Effector memory CD4-positive, alpha-beta T cell (primary cell): ENCODE measurements around the gene PPP1R12B.
"Not testable (repeated sequence)": the region's sequence is repeated elsewhere in the genome, so short reads cannot be mapped to it uniquely, and the experiment has no call there.

ENCODE experiments used
- DNase-seq, 3 donors: peaks; one replicate each; pipeline ENCODE4 v3.0.0-alpha.2; 2020
- H3K27ac ChIP-seq: 2 replicates; pipeline ENCODE4 v1.7.0; 2013; ENCODE audit warnings: mild to moderate bottlenecking, low read length, moderate library complexity; ENCODE audit not compliant: insufficient read depth, poor library complexity, severe bottlenecking
- H3K27me3 ChIP-seq: replicated peaks from 2 replicates; pipeline ENCODE4 v1.7.0; 2013; ENCODE audit warnings: mild to moderate bottlenecking, low read length; ENCODE audit not compliant: insufficient read depth, control insufficient read depth, poor library complexity, severe bottlenecking
- H3K36me3 ChIP-seq: 2 replicates; pipeline ENCODE4 v1.7.0; 2013; ENCODE audit warnings: mild to moderate bottlenecking, low read length, moderate library complexity; ENCODE audit not compliant: control insufficient read depth, insufficient read depth
- H3K4me1 ChIP-seq: 2 replicates; pipeline ENCODE4 v1.7.0; 2013; ENCODE audit warnings: low read length, mild to moderate bottlenecking; ENCODE audit not compliant: control insufficient read depth, insufficient read depth, poor library complexity, severe bottlenecking
- H3K4me3 ChIP-seq: 2 replicates; pipeline ENCODE4 v1.7.0; 2013; ENCODE audit warnings: low read length, low read depth, mild to moderate bottlenecking; ENCODE audit not compliant: insufficient read depth, poor library complexity, severe bottlenecking
- H3K9me3 ChIP-seq: 2 replicates; pipeline ENCODE4 v1.7.0; 2013; ENCODE audit warnings: mild to moderate bottlenecking, low read length, moderate library complexity; ENCODE audit not compliant: control insufficient read depth

Gene PPP1R12B

DNA sequence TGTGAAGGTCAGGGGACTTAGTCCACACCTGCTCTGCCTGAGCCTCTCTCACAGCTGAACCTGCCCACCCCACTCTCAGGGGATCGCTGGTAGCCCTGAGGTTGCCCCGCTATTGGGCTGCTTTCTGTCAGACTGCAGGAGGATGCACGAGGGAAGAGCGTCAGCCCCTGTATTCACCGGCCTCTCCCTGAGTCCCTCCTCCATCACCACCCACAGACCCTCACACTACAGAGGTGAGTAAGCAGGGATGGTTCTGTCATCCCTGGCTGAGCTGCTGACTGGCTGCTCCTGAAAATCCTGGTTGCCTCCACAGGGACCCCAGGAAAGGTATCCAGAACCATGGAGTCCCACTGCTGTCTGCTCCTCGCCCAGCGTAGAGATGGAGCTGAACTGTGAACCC is 243.0 kb downstream of the PPP1R12B start:
- Histone ChIP-seq H3K9me3 (no peaks in the 10 kb centered on the region), H3K4me3 (no peak overlapping the region), H3K36me3 (no peaks in the 10 kb centered on the region), H3K27ac (no peak overlapping the region), H3K27me3 (no peaks in the 10 kb centered on the region), H3K4me1 (no peaks in the 10 kb centered on the region)
- DNase-seq, result no peak

DNA sequence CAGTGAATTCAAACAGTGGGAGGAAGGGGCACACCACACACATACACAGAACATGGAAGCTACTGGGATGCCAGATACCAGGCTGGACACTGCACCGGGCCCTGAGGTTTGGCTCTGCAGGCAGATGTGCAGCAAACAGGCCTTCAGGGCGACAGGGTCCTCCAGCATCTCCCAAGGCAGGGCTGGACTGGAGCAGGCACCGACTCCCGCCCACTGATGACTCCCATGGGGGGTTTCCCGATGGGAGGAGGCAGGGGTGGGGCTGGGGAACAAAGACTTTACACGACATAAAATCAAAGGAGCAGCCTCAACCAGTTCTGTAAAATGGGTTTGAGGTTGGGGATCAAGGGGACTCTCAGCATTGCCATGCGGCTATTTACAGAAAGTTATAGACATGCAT is 243.6 kb downstream of the PPP1R12B start:
- H3K4me3 ChIP-seq, result no peak overlapping the region
- H3K27ac ChIP-seq, result no peak overlapping the region
- no peaks in the 10 kb centered on the region for H3K27me3 ChIP-seq
- no peaks in the 10 kb centered on the region for H3K36me3 ChIP-seq
- H3K4me1 ChIP-seq, result no peaks in the 10 kb centered on the region
- DNase-seq, result no peak
- no peaks in the 10 kb centered on the region for H3K9me3 ChIP-seq

DNA sequence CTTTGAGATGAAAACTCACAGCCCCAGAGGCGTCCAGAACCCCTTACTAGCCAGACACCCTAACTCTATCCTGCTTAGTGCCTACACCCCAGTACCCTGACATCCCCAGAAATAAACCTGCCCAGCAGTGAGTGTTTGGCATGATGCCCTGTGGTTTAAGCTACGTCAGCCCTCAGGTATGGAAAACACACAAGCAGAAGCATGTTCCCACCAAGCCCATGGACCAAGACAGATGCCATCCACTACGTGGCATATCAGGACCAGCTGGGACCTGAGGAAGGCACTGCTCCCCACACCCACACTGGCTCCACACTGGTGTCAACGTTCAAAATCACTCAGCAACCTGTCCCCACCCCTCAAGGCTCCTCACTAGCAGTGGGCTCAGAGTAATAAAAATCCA is 245.3 kb downstream of the PPP1R12B start:
- Histone ChIP-seq H3K9me3 (no peaks in the 10 kb centered on the region), H3K4me1 (no peaks in the 10 kb centered on the region), H3K27me3 (no peaks in the 10 kb centered on the region), H3K4me3 (no peak overlapping the region), H3K27ac (no peak overlapping the region), H3K36me3 (no peaks in the 10 kb centered on the region)
- no peak for DNase-seq

DNA sequence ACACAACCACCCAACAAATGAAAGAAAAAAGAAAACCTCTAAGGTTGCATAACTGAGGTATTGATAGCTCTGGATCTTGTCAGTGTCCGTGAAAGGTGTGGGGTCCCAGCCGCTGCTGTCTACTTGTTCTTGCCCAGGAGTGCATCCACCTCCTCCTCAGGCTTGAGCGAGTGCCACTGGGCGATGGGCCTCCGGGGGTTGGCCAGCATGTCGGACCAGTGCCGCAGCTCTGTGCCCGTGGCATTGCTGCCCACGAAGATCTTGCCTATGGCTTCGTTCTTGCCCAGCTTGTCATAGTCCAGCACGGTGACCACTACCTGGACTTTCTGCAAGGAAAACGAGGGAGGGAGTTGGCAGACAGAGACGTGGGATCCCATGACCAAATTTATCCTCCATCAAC is 248.1 kb downstream of the PPP1R12B start:
- no peak for DNase-seq

DNA sequence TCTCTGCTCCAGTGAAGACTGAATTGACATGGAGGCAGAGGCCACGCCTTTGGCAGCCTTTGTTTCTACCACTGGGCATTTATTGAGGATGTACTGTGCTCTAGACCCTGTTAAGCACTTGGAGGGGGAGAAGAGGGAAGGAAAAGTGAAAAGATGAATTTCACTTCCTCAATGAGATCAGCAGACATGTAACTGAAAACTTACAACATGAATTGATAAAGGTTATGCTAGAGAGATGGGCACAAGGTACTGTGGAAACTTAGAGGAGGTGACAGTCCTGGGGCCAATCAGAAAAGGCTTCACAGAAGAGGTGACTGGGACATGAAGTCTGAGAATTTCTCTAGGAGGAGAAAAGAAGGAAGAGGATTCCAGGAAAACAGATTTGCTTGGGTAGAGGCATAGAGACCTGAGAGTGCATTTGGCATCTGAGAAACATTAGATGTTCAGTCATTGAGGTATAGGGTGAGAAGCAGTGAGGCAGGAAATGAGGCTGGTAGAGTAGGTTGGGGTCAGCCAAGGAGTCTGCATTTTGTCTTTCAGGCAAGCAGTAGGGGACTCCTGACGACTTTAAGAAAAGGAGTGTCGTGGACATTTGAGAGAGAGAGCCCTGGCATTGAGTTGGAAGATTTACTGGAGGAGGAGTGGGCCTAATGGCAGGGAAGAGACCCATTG is 248.7 kb downstream of the PPP1R12B start:
- DNase-seq, result no peak
- H3K4me3 ChIP-seq, result no peak overlapping the region
- no peaks in the 10 kb centered on the region for H3K27me3 ChIP-seq
- no peaks in the 10 kb centered on the region for H3K4me1 ChIP-seq
- H3K36me3 ChIP-seq, result no peaks in the 10 kb centered on the region
- no peaks in the 10 kb centered on the region for H3K9me3 ChIP-seq
- H3K27ac ChIP-seq, result no peak overlapping the region

More for the DNA sequence above, 248.1 kb downstream of the PPP1R12B start:
- no peaks in the 10 kb centered on the region for H3K27me3 ChIP-seq
- no peak overlapping the region for H3K27ac ChIP-seq
- H3K4me3 ChIP-seq, result no peak overlapping the region
- H3K4me1 ChIP-seq, result no peaks in the 10 kb centered on the region
- H3K9me3 ChIP-seq, result no peaks in the 10 kb centered on the region
- no peaks in the 10 kb centered on the region for H3K36me3 ChIP-seq

DNA sequence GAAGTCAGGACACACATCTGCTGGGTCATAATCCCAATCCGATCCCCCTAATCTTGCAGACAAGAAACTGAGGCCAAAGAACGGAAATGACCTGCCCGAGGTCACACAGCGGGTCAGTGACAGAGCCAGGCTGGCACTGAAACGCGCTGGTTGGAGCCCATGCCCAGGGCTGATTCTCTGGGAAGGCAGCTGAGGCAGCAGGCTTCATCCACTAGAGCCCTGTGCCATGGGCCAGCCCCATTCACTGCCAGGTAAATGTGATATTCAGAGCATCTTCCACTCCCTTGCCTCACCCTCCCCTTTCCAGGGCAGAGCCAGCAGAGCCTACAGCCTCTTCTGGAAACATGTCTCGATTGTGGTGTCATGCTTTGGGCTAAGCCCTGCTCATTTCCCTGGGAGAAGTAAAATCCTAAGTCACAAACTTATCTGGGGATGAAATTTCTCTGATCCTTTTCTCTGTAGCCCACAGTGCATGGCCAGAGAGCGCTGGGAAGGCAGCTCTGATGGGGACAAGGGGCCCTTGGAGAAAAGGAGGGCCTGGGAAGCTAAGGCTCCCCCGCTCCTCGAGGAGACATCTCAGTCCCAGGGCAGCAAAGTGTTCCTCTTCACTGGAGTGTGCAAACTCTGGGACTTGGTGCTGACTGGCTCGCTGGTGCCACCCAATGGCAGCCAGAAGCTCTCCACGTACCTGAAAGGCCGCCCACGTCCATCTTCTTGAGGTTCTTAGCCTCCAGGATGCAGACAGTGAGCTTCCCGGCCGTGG is 251.4 kb downstream of the PPP1R12B start:
- H3K36me3 ChIP-seq, result no peaks in the 10 kb centered on the region
- DNase-seq, result no peak
- H3K27ac ChIP-seq, result no peak overlapping the region
- H3K4me1 ChIP-seq, result no peaks in the 10 kb centered on the region
- no peaks in the 10 kb centered on the region for H3K9me3 ChIP-seq
- no peak overlapping the region for H3K4me3 ChIP-seq
- no peaks in the 10 kb centered on the region for H3K27me3 ChIP-seq

DNA sequence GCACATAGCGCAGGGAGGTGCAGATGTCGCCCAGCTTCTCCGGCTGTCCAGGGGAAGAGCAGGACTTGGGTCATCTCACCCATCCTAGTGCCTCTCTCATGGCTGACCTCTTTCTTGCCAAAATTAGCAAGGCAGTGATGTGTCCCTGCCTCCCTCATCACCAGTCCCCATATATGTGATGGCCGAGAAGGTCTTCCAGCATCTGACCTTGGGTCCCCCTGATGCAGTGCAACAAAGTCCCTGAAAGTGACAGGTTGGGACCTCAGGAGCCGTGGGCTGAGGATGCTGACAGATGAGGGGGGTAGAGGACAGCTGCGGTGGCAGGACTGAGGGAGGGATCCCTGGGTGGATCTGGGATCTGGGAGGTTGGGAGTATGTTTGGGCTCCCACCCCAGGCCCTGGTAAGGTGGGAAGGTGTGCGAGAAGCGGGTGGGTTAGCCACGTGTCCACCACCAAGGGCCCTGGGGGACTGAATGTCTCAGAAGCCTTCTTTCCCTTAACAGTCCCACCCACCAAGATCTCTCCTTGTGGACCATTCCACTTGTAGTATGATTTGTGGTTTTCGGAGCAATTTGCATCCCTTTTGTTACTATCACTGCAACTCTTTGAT is 252.0 kb downstream of the PPP1R12B start:
- Histone ChIP-seq H3K36me3 (no peaks in the 10 kb centered on the region), H3K27ac (no peak overlapping the region), H3K27me3 (no peaks in the 10 kb centered on the region), H3K4me3 (no peak overlapping the region), H3K9me3 (no peaks in the 10 kb centered on the region), H3K4me1 (no peaks in the 10 kb centered on the region)
- DNase-seq, result no peak

DNA sequence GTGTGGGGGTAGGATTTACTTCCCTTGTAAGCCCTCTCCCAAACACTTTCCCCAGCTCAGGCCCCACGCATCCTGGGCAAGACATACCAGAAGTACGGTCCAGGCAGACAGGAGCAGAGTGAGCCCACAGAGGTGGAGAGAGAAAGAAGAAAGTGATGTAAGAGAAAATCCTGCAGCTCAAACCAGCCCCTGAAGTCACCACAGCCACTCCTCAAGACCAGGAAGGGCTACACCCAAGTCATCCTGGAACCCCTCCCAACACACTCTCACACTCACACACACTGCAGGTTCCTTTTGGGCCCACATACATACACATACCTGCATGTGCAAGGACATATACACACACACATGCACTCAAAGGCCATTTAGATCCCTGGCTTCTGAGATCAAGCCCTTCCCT is 254.9 kb downstream of the PPP1R12B start:
- Histone ChIP-seq H3K27me3 (no peaks in the 10 kb centered on the region), H3K4me1 (no peaks in the 10 kb centered on the region), H3K36me3 (no peaks in the 10 kb centered on the region), H3K27ac (no peak overlapping the region), H3K9me3 (no peaks in the 10 kb centered on the region), H3K4me3 (no peak overlapping the region)
- DNase-seq, result no peak

DNA sequence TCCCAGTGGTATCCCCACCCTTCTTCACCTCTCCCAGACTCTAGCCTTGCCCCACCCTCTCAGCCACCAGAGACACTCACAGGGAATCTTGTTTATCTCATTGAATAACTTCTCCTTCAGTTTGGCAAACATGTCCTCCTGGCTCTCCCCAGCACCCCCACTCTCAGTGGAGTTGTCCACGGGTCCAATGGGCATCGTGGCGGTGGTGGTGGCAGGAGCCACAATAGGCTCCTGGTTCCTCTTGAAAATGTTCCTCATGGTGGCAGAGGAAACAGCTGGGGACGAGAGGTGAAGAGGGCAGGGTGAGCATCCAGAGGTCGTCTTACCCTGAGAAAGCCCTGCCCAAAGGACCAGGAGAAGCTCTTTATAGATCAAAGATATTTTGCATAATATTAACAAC is 257.0 kb downstream of the PPP1R12B start:
- Histone ChIP-seq H3K4me3 (no peak overlapping the region), H3K36me3 (no peaks in the 10 kb centered on the region), H3K9me3 (no peaks in the 10 kb centered on the region), H3K27me3 (no peaks in the 10 kb centered on the region), H3K4me1 (no peaks in the 10 kb centered on the region), H3K27ac (no peak overlapping the region)
- DNase-seq, result no peak

DNA sequence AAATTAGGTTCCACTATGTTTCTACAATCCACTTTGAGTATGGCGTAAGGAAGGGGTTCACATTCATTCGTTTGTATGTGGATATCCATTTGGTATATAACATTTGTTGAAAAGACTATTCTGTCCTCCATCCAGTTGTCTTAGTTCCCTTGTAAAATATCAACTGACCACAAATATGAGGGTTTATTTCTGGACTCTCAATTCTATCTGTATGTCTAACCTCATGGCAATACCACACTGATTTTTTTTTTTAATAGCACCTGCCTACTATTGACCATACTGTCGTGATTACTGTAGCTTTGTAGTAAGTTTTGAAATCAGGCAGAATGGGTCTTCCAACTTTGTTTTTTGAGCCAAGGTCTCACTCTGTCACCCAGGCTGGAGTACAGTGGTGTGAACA is 263.5 kb downstream of the PPP1R12B start:
- not testable (repeated sequence) for H3K36me3 ChIP-seq, H3K27ac ChIP-seq, H3K4me3 ChIP-seq, H3K9me3 ChIP-seq, DNase-seq, H3K4me1 ChIP-seq, H3K27me3 ChIP-seq
